ENCODE results near the gene STAB2.

DNA sequence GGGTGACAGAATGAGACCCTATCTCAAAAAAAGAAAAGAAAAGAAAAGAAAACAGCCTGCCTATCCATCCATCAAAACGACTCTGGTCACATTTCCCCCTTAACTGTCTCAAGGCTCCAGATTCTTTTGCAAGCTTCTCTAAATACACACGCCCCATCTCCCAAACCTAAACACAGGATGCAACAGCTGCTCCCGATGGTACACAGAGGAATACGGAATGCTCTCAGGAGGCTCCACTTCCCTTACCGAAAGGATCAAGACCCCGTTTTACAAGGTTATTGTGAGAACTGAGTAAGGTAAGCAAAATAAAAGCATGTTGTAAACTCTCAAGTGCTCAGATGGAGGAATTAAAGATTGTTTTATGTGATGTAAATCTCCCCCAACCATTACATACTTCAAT lies 191.7 kb downstream of the STAB2 start:
- TF ChIP-seq, protein P1, sequence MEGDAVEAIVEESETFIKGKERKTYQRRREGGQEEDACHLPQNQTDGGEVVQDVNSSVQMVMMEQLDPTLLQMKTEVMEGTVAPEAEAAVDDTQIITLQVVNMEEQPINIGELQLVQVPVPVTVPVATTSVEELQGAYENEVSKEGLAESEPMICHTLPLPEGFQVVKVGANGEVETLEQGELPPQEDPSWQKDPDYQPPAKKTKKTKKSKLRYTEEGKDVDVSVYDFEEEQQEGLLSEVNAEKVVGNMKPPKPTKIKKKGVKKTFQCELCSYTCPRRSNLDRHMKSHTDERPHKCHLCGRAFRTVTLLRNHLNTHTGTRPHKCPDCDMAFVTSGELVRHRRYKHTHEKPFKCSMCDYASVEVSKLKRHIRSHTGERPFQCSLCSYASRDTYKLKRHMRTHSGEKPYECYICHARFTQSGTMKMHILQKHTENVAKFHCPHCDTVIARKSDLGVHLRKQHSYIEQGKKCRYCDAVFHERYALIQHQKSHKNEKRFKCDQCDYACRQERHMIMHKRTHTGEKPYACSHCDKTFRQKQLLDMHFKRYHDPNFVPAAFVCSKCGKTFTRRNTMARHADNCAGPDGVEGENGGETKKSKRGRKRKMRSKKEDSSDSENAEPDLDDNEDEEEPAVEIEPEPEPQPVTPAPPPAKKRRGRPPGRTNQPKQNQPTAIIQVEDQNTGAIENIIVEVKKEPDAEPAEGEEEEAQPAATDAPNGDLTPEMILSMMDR (IDR thresholded peaks at IDR 0.05) = no peak
- no peak for TF ChIP-seq POLR2A (IDR thresholded peaks at IDR 0.05)
